GM12878 (cell line): ENCODE results near the gene SSBP3. TPM values are rescaled to one million over a fixed set of nuclear protein-coding genes. Genes with fewer than 3 reads are reported as not detected.

Experiments
- ATF7 ChIP-seq: fragments of 450-650 bp; IDR thresholded peaks from 2 replicates; pipeline ENCODE4 v1.6.1; 2016; ENCODE audit warnings: low read depth, mild to moderate bottlenecking
- BHLHE40 ChIP-seq, 2 experiments: fragments of 450-650 bp in 1 of 2; IDR thresholded peaks; 2 replicates each; pipeline ENCODE4 v1.6.1; 2011 to 2017; ENCODE audit warnings: low read depth in 2 of 2, borderline replicate concordance in 1 of 2, improper control_type of control experiment in 1 of 2, low read length in 1 of 2, mild to moderate bottlenecking in 1 of 2
- CREB1 ChIP-seq: IDR thresholded peaks from 2 replicates; pipeline ENCODE4 v1.6.1; 2012; ENCODE audit warnings: low read depth, mild to moderate bottlenecking, inconsistent platforms
- EP300 ChIP-seq, 2 experiments: fragments of 150-350 bp in 1 of 2; IDR thresholded peaks; 2 replicates each; pipeline ENCODE4 v1.6.1; 2011 to 2012; ENCODE audit warnings: low read depth in 2 of 2, low read length in 2 of 2, borderline replicate concordance in 1 of 2, improper control_type of control experiment in 1 of 2, inconsistent platforms in 1 of 2; ENCODE audit not compliant: control insufficient read depth in 1 of 2
- NFXL1 ChIP-seq: fragments of 450-650 bp; IDR thresholded peaks from 2 replicates; pipeline ENCODE4 v1.6.1; 2017; ENCODE audit warnings: antibody characterized with exemption, mild to moderate bottlenecking, borderline replicate concordance
- TARDBP ChIP-seq: IDR thresholded peaks from 2 replicates; pipeline ENCODE4 v1.6.1; 2016; ENCODE audit warnings: borderline replicate concordance
- TBL1XR1 ChIP-seq: IDR thresholded peaks from 2 replicates; pipeline ENCODE4 v1.6.1; 2012; ENCODE audit warnings: low read depth, low read length, improper control_type of control experiment
- TCF12 ChIP-seq: IDR thresholded peaks from 2 replicates; pipeline ENCODE4 v1.6.1; 2011; ENCODE audit warnings: low read depth, mild to moderate bottlenecking, low read length
- TCF3 ChIP-seq: IDR thresholded peaks from 2 replicates; pipeline ENCODE4 v1.6.1; 2012; ENCODE audit warnings: low read depth, mild to moderate bottlenecking, low read length, borderline replicate concordance; ENCODE audit not compliant: insufficient read depth
- YY1 ChIP-seq: IDR thresholded peaks from 2 replicates; pipeline ENCODE4 v1.6.1; 2011; ENCODE audit warnings: low read depth, mild to moderate bottlenecking, low read length
- ZNF207 ChIP-seq: fragments of 450-650 bp; IDR thresholded peaks from 2 replicates; pipeline ENCODE4 v1.6.1; 2014; ENCODE audit warnings: antibody characterized with exemption, mild to moderate bottlenecking, borderline replicate concordance
- polyA plus RNA-seq, 11 experiments: library from polyadenylated mRNA; depleted of rRNA in 4 of 11; unstranded in 6 of 11; stranded (reverse) in 5 of 11; fragments of >200 nt; fragmentation: Nextera tagmentation in 4 of 11; fragmentation: Illumina TruSeq in 1 of 11; extraction: Ambion mirVana in 4 of 11; extraction: Trizol in 1 of 11; gene quantifications; 1 replicate in 1 of 11; 2 replicates in 10 of 11; pipeline versions ENCODE4 v1.2.1 to v1.2.3, GENCODE V29; 2011 to 2016; ENCODE audit warnings: inconsistent platforms in 2 of 11, missing spikeins in 2 of 11, low read depth in 1 of 11
- total RNA-seq, 4 experiments: library from RNA; depleted of rRNA in 3 of 4; stranded (reverse); fragments of >200 nt in 3 of 4; fragmentation: Illumina TruSeq in 1 of 4; extraction: Trizol in 1 of 4; gene quantifications; 2 replicates each; pipeline versions ENCODE4 v1.2.1 to v1.2.3, GENCODE V29; 2013 to 2021
- TF ChIP-seq, protein P1 (sequence below): IDR thresholded peaks from 2 replicates; pipeline ENCODE4 v1.6.1; 2012; ENCODE audit warnings: mild to moderate bottlenecking, low read depth, low read length

The SSBP3 gene
- total and polyA plus RNA-seq, 10 of the 15 experiments (the other 5 are each of a cell fraction or from before 2014, with no cell fraction given), result 4.1 to 51.7 (median 17.1) TPM

DNA sequence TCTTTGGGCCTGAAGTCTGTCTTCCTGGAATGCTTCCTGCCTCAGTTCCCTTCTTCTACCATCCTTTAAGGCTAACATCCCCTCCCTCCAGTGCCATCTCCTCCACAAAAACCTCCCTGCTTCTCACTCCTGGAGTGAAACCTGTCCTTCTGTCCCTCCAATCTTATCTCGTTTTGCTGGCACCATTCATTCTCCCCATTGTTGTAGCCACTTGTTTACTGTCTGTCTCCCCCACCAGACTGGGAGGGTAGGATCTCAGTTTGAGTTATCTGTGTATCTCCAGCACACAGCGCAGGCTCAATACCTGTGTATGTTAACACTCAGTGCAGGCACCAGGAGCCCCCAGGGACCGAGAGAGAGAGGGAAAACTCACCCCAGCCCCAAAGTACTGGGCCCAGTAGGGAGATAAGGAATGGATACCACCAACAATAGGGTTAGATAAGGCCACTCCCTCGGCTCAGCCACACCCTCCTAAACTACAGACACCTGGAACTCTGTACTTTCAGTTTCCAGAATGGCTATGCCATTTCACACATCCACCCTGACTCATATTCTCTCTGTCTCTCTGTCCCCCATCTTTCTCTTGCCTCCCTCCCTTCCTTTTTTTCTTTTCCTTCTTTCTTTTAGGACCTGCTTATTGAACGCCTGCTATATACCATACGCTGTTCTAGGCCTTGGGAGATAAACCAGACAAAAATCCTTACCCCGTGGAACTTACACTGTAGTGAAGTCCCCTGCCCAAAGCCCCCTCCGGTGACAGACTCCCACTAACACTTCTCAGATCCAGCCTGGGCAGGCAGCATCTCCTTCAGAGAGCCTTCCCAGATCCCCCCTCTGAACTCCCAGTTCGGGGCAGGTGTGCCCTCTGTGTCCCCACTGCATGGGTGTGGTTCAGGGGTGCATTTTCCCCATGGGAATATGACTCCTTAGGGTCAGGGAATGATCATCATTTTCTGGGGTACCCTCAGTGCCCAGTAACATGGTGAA, 3.3 kb upstream of the SSBP3 start (continued):
- TF ChIP-seq NFXL1, result no peak
- TF ChIP-seq, protein P1, sequence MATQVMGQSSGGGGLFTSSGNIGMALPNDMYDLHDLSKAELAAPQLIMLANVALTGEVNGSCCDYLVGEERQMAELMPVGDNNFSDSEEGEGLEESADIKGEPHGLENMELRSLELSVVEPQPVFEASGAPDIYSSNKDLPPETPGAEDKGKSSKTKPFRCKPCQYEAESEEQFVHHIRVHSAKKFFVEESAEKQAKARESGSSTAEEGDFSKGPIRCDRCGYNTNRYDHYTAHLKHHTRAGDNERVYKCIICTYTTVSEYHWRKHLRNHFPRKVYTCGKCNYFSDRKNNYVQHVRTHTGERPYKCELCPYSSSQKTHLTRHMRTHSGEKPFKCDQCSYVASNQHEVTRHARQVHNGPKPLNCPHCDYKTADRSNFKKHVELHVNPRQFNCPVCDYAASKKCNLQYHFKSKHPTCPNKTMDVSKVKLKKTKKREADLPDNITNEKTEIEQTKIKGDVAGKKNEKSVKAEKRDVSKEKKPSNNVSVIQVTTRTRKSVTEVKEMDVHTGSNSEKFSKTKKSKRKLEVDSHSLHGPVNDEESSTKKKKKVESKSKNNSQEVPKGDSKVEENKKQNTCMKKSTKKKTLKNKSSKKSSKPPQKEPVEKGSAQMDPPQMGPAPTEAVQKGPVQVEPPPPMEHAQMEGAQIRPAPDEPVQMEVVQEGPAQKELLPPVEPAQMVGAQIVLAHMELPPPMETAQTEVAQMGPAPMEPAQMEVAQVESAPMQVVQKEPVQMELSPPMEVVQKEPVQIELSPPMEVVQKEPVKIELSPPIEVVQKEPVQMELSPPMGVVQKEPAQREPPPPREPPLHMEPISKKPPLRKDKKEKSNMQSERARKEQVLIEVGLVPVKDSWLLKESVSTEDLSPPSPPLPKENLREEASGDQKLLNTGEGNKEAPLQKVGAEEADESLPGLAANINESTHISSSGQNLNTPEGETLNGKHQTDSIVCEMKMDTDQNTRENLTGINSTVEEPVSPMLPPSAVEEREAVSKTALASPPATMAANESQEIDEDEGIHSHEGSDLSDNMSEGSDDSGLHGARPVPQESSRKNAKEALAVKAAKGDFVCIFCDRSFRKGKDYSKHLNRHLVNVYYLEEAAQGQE, result no peak
- TF ChIP-seq TCF3, result no peak
- TF ChIP-seq CREB1, result no peak
- peak; percentile 50; the same call in 1 of the 2 replicates for TF ChIP-seq YY1
- TF ChIP-seq BHLHE40 (IDR thresholded peaks at IDR 0.05; ENCODE audit: borderline replicate concordance in 1 of 2, low read depth in 2 of 2, low read length in 1 of 2), result no peak
- TF ChIP-seq TARDBP, result no peak
- no peak for TF ChIP-seq TBL1XR1
- TF ChIP-seq TCF12, result 0 out of 2 replicates have a peak, but pooled peaks have one; percentile 13
- 0 out of 2 replicates have a peak, but pooled peaks have one; percentile 11 for TF ChIP-seq ATF7
- no peak for TF ChIP-seq EP300 (IDR thresholded peaks at IDR 0.05; ENCODE audit: borderline replicate concordance in 1 of 2, control insufficient read depth in 1 of 2, low read depth in 2 of 2, low read length in 2 of 2)
- TF ChIP-seq ZNF207, result no peak
